ENCODE data around the gene METTL4. TPM values are rescaled to one million over a fixed set of nuclear protein-coding genes. Genes with fewer than 3 reads are reported as not detected.

The METTL4 gene
- total RNA-seq (2021; ENCODE audit: unreplicated experiment) (15.5 TPM), Bru-seq, nascent RNA (percentile 76 among the genes with signal in this experiment), BruChase-seq, experiment 1, labeled RNA remaining after a 6-hour chase (percentile 77 among the genes with signal in this experiment), BruChase-seq, experiment 2, labeled RNA remaining after a 2-hour chase (percentile 88 among the genes with signal in this experiment)
- polyA plus RNA-seq (2012) = 3.5 and 4.6 TPM in 2 replicates
- long read RNA-seq, partial matches to known transcripts = 3 of 11 reads
- long read RNA-seq, other reads (novel, unspliced or antisense) = 4 of 11 reads

GRCh38 chr18:2571200-2572170, at the start of gene METTL4, which contains the start of gene NDC80:
TSS of gene METTL4 (minus strand) at chr18:2571505. CDS start at chr18:2567216, 4,289 bp downstream.
TSS of gene NDC80 (plus strand) at chr18:2571557. CDS start at chr18:2572986, 1,429 bp downstream.
- intact Hi-C loops (cut with micrococcal nuclease) = loop anchor here (5.0 kb wide), 1 partner anchor 86 kb away; the partner anchor contains the start of gene SMCHD1

More at GRCh38 chr18:2571200-2572170, at the start of gene METTL4, which contains the start of gene NDC80:
- no peak for TF ChIP-seq EZH2 (IDR thresholded peaks at IDR 0.05)
- peak; percentile 55 for TF ChIP-seq POLR2A (IDR thresholded peaks at IDR 0.05; ENCODE audit: borderline replicate concordance, extremely low read depth, insufficient read depth, insufficient read length)
- TF ChIP-seq SP1 (IDR thresholded peaks at IDR 0.05; ENCODE audit: low read depth) = peak; percentile 60
- TF ChIP-seq POLR2AphosphoS5 (IDR thresholded peaks at IDR 0.05; ENCODE audit: low read depth, low read length) = peak; percentile 67
- TF ChIP-seq YY1 (IDR thresholded peaks at IDR 0.05; ENCODE audit: extremely low read depth, insufficient replicate concordance, low read depth, low read length) = peak; percentile 96
- peak; percentile 32; the same call in 1 of the 2 replicates for TF ChIP-seq ELF1 (IDR thresholded peaks at IDR 0.05; ENCODE audit: borderline replicate concordance, low read depth)
- TF ChIP-seq SIN3A (IDR thresholded peaks at IDR 0.05; ENCODE audit: low read depth) = peak; percentile 53; the same call in 1 of the 2 replicates
- TF ChIP-seq MAX (IDR thresholded peaks at IDR 0.05) = peak; percentile 76
- peak; percentile 83 for TF ChIP-seq TCF7L2 (IDR thresholded peaks at IDR 0.05; ENCODE audit: borderline replicate concordance, extremely low read depth, insufficient read depth, insufficient read length)
- TF ChIP-seq SRF (IDR thresholded peaks at IDR 0.05; ENCODE audit: low read depth) = peak; percentile 95
- no peak for TF ChIP-seq FOSL1 (IDR thresholded peaks at IDR 0.05; ENCODE audit: low read depth)
- no peak for TF ChIP-seq REST (IDR thresholded peaks at IDR 0.05; ENCODE audit: low read depth)
- Histone ChIP-seq H3K4me1 (ENCODE audit: control insufficient read depth in 1 of 2, insufficient read depth in 2 of 2, low read length in 2 of 2) (peaks cover 8 to 16% of the 10 kb centered on the region in 2 experiments; a peak in 3 of 4 replicates), H3K9me3 (ENCODE audit: control insufficient read depth in 1 of 2, insufficient read depth in 1 of 2, low read depth in 1 of 2, low read length in 2 of 2) (no peaks in the 10 kb centered on the region), H3K27me3 (ENCODE audit: insufficient read depth, low read length) (no peaks in the 10 kb centered on the region), H4K20me1 (ENCODE audit: insufficient read depth) (no peaks in the 10 kb centered on the region), H2AFZ (ENCODE audit: low read depth, low read length, poor library complexity, severe bottlenecking) (peak within 1 kb of the TSS; percentile 94), H3K9me2 (ENCODE audit: insufficient read depth) (no peaks in the 10 kb centered on the region), H3K4me2 (ENCODE audit: low read length) (peak within 1 kb of the TSS; percentile 86), H3K36me3 (ENCODE audit: control insufficient read depth in 1 of 2, insufficient read depth in 2 of 2, low read length in 2 of 2) (peaks cover 14 to 15% of the 10 kb centered on the region in 2 experiments), H3K79me2 (ENCODE audit: insufficient read depth, low read length) (peaks cover 59% of the 10 kb centered on the region), H3K27ac (ENCODE audit: low read depth, low read length) (peak within 1 kb of the TSS; percentile 91), H3K9ac (ENCODE audit: low read length) (peak within 1 kb of the TSS; percentile 85), H3K4me3 (replicated peaks in 1 of 2; ENCODE audit: low read depth in 1 of 2, low read length in 2 of 2) (peak within 1 kb of the TSS; percentile 80 to 91)
- ChIA-PET POLR2A (interaction anchor here (0.8 kb wide), 1 partner anchor 9 kb away, joined by 3 read pairs; no protein-coding TSS in a partner anchor), RAD21 (ENCODE audit: low non-redundant PET in 1 of 2, low total read pairs in 2 of 2, uncharacterized antibody in 2 of 2, unreplicated experiment in 2 of 2) (no interaction called here), CTCF (interaction anchor here (1.1 kb wide), 1 partner anchor 674 kb away, joined by 3 read pairs; no protein-coding TSS in a partner anchor)
- TSS peak; percentile 79 for BruUV-seq (replicated peaks)
- DNase-seq (ENCODE audit: low read depth, low spot score) = peak; percentile 79
- ATAC-seq = peak; percentile 88
